ELF-1 (cell line): ENCODE measurements around the gene SLC25A1.

Source experiments
- DNase-seq: peaks from one replicate; pipeline ENCODE4 v3.0.0-alpha.2; 2016; ENCODE audit warnings: low read depth, low spot score

Gene SLC25A1

DNA sequence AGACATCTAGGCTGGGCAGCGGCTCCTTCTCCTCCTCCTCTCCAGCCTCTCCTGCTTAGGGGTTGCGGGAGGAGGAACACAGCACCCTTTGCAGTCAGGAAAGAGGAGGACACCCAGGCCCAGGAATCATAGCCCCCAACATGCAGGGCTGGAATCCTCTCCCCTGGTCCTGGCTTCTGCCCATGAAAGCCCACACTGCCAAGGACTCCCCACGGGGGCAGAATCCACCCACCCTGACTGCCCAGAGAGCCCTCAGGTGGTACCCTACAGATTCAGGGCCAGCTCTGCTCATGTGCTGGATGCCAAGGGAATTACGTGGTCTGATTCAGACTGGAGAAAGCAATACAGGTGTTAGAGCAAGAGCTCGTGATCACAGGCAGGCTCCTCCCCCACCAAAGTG is 38.6 kb downstream of the SLC25A1 start:
- DNase-seq = no peak

DNA sequence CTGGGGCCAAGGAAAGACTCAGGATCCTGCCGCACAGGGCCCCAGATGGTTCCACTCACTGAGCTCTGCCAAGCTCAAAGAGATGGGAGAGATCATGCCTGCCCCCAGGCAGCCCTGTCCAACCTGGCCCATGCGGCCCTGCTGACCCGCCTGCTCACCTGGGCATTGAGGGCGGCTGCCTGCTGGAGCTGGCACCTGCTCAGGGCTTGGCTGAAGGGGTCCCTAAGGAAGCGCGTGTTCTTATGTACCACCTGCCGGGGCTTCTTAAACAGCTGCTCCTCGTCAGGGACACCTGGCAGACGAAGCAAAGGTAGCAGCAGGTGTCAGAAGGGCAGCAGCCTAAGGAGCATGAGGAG is 39.6 kb downstream of the SLC25A1 start:
- DNase-seq = no peak

DNA sequence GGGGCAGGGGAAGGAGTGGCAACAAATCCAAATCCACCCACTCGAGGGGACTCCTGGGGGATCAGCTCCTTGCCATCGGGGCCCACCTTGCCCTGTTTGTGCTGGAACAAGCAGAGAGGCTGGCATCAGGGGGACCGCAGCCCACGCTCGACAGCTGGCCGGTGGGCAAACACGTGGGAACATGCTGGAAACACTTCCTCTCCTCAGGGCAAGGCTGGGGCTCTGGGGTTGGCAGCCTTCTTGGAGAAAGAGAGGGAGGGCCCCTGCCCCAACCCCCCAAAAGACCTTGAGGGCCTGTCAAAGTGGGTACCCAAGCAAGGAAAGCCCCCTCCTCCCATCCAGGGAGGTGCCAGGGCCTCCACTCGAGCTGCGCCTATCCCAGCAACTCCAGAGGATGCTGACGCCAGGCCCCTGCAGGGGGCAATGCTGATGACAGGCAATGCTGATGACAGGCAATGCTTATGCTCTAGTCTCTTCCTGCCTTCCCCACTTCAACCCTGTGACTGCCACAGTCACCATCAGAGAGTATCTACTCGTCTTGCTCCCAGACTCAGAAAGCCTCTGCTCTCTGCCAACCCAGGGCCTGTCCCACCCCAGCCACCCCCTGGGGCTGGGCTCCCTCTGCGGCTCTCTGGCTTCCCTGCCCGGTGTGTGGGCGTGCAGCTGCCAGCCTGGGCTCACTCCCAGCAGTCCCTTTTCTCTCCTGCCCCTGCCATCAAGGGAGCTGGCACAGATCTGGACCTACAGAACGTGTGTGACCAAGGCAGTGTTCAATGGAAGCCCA is 40.1 kb downstream of the SLC25A1 start:
- DNase-seq = no peak

DNA sequence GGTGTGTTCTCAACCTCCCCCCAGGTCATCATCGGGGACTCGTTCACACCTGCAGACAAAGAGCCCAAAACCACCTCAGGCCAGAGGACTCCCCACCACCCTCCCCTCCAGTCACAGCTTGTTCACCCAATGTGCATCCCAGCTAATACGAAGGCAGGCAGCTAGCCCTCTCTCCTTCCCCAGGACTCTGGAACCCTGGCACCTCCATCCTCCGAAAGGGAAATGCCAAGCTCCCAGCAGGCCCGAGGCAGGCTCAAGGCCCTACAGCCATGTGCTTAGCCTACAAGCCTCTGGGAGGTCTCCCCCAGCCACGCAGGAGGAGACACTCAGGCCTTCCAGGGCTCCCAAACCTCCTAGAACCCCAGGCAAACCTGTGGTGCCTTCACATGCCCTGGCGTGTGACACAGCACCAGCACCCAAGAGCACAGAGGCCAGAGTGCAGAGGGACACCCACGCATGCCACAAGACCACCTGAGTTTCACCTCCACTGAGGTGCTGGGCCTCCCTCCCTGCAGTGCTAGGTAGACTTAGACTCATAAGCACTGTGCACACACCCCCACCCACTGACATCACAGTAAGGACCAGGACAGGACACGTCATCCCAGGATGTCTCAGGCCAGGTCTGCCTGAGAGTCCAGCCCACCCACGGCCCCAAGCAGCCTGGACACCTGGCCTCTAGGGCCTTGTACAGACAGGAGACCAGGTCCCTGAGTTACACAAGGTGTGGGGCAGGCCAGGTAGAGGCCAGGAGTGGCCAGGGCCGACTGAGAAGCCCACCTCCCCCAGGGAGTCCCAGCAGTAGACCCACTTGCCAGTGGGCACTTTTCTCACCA is 40.9 kb downstream of the SLC25A1 start:
- no peak for DNase-seq

DNA sequence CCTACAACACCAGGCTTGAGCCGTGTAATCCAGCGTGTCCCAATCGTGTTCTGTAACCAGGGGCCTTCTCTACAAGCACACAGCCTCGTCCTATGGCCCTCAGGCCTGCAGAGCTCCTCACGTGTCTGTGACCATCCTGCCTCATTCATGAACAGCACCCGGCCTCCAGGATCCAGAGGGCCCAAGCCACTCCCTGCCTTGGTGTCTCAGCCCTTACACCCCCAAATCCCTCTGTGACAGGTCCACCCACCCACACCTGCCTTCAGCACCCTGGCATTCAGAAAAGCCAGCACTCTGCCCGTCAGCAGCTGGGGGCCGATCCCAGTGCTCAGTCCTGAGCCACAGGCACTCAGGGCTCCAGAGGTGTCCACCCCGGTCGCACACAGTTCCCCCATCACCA is 41.6 kb downstream of the SLC25A1 start:
- no peak for DNase-seq

DNA sequence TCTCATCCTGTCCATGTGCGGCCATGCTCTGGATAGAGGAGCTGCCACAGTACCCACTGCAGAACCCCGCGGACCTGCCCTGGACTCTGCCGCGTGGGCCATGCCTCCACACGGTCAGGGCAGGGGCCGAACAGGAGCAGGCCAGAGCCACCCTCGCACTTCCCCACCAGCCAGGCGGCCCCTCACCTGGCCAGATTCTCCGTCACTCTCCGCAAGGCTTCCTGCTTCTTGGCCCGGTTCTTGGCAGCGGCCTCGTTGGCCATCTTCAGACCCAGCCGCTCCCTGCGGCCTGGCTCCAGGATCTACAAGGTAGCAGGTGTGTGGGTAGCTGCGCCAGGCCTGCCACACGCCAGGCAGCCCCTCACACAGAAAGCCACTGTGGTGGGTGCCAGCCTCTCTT is 43.7 kb downstream of the SLC25A1 start:
- no peak for DNase-seq

DNA sequence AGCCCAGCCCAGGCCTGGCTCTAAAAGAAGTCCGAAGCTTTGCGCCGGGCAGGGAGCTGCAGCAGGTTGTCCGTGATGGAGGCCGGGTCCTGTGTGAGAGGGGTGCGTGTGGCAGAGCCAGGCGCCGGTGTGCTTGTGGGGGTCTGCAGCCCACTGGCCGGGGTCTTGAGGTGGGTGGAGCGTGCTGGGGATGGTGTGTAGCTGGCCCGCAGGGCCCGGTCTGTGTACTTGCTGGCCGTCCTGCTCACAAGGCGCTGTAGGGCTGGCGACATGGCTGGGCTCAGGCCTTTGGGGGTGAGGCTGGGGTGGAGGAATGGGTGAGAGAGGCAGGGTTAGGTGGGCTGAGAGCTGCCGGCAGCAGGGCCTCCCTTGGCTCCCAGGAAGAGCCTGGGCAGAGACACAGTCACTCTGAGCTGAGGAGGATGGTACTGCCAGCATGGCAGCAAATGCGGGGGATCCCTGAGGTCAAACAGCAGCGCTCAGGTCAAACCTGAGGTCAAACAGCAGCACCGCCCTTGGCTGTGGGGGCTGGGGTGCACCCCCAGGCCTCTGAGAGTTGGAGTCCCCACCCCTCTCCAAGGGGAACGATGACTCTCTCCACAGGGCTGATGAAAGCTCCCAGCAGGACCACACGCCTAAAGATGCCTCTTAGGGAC is 44.2 kb downstream of the SLC25A1 start:
- no peak for DNase-seq

DNA sequence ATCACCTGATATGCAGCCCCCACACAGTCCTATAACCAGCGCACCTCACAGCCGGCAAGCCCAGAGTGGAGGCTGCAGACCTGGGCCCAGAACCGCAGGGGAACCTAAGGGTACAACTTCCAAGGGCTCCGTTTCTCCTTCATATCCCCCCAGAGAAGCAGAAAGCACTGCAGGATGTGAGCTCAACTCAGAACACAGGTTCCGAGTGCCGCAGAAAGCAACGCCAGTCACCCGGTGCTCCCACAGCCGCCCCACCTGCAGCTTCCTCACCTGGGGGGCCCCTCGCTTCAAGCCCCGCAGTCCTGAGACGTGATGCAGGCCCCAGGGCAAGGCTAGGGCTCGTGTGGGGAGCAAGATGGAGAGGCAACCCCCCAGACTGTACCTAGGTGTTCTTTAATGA is 45.0 kb downstream of the SLC25A1 start:
- DNase-seq = no peak

DNA sequence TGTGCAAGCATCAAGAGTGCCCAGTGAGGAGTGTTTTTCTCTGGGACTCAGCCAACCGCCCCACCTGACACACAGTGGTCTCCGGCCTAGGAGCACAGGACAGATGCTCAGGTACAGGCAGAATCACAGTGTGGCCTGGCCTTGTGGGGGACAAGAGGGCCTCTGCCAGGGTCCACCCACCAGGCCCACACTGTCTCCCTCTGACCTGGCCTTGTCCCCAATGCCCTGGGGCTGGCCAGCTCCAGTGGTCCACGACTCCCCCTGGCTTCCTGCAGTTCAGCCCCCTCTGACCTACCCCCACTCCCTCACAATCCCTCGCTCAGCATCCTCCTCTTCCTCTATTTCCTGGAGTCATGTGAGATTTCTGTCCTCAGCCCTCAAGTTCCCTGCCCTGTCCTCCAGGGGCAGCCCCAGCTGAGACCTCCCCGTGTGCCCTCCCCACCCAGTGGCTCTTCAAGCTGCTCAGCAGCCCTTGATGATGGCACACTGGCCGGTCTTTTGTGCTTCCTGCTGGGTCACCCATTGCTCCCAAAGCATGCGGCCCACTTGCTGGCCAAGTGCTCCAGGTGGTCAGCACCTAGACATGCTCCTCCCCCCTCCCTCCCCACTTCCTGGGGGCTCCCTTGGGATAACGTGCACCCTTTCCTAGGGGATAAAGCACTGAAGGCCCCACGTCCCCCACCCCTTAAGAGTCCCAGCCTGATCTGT is 45.7 kb downstream of the SLC25A1 start:
- DNase-seq = no peak

DNA sequence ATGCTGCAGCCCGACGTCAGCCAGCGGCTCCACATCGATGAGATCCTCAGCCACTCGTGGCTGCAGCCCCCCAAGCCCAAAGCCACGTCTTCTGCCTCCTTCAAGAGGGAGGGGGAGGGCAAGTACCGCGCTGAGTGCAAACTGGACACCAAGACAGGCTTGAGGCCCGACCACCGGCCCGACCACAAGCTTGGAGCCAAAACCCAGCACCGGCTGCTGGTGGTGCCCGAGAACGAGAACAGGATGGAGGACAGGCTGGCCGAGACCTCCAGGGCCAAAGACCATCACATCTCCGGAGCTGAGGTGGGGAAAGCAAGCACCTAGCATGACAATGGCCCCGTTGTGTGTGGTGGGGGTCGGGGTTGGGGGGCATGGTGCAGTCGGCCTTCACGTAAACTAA is 46.4 kb downstream of the SLC25A1 start:
- DNase-seq = no peak

DNA sequence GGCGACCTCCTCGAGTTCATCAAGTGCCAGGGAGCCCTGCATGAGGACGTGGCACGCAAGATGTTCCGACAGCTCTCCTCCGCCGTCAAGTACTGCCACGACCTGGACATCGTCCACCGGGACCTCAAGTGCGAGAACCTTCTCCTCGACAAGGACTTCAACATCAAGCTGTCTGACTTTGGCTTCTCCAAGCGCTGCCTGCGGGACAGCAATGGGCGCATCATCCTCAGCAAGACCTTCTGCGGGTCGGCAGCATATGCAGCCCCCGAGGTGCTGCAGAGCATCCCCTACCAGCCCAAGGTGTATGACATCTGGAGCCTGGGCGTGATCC is 46.9 kb downstream of the SLC25A1 start:
- DNase-seq = no peak

DNA sequence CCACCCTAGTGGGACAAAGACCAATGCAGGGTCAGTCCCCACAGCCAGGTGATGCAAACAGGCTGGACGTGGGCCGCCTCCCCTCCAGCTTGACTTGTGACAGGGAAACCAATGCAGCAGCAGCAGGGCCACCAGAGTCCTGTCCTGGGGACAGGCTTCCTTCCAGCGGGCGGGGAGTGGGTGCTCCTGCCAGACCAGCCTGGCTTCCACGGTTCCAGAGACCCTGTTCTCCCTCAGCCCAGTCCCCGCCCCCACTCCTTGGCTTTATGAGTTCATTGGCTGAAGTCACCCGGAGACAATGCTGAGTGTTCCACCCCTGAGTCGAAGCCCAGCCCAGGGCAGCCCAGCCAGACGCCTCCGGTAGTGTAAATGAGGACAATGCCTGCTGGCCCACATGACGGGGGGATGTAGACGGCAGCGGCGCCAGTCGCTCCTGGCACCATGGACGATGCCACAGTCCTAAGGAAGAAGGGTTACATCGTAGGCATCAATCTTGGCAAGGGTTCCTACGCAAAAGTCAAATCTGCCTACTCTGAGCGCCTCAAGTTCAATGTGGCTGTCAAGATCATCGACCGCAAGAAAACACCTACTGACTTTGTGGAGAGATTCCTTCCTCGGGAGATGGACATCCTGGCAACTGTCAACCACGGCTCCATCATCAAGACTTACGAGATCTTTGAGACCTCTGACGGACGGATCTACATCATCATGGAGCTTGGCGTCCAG is 47.4 kb downstream of the SLC25A1 start, which contains the start of gene TSSK2:
Gene TSSK2 (plus strand): TSS at position 350 of the 726 bp plus-strand sequence. CDS start 92 bp downstream, at position 442.
- DNase-seq = peak; percentile 46

DNA sequence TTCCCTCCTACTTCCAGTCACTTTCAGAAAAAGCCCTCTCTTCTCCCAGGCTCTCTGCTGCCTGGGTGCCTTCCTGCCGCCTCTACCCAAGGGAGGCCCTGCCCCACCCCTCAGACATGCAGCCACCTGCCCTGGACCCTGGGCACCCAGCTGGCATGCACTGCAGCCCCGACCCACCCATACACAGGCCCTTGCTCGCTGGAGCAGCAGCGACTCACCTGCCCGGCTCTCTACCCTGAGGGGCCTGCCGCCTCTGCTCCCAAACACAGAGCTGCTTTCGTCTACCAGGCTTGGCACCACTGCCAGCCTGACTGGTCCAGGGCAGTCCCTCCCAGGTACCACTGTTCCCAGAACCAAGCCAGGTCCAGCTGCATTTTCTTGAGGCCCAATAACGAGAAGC is 48.7 kb downstream of the SLC25A1 start:
- DNase-seq = no peak

DNA sequence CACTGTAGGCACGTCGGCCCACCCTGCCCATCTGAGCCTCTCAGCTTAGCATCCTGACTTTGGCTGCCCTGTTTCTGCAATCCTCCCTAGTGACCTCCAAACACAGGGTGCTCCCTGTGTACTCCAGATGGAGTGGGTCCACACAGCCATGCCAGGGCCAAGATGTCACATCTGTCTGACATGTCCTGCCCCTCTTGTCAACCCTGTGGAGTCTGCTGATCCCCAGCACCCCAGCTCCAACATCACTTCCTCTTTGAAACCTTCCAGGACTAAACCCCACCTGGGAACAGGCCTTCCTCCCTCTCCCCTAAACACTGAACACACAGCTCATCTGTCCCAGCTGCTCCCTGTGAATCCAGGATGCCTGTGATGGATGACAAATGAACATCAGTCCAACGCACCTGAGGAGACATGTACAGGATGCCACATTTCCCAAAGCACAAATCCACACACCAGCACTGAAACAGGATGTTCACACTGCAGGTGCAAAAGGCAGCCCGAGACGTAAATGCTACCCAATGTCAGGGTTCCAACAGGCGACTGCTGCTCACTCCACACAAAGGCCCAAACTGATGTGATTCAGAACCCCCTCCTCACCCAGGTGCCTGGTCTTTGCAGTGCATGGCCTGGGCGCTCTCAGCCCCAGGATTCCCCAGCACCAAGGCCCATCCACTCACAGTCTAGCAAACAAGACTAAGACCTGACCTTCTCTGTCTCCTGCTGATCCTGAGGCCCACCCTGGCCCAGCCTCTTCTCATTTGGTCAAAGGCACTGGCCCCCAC is 49.4 kb downstream of the SLC25A1 start:
- no peak for DNase-seq

DNA sequence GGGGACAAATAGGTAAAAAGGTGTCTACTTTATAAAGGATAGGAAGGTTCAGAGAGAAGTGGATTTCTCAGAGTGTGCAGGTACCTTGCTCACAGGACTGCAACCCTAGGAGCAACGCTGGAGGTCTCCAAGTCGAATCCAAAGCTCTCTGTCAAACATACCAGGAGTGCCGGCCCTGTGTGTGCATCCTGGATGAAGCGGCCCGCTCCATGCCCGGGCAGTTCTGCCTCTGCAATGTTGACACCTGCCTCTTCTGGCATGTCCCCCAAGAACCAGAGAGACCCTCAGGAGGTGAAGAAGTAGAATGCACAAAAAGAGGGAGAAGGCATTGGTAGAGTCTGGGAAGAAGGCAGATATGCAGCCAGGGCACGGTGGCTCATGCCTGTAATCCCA is 50.5 kb downstream of the SLC25A1 start:
- DNase-seq = no peak

DNA sequence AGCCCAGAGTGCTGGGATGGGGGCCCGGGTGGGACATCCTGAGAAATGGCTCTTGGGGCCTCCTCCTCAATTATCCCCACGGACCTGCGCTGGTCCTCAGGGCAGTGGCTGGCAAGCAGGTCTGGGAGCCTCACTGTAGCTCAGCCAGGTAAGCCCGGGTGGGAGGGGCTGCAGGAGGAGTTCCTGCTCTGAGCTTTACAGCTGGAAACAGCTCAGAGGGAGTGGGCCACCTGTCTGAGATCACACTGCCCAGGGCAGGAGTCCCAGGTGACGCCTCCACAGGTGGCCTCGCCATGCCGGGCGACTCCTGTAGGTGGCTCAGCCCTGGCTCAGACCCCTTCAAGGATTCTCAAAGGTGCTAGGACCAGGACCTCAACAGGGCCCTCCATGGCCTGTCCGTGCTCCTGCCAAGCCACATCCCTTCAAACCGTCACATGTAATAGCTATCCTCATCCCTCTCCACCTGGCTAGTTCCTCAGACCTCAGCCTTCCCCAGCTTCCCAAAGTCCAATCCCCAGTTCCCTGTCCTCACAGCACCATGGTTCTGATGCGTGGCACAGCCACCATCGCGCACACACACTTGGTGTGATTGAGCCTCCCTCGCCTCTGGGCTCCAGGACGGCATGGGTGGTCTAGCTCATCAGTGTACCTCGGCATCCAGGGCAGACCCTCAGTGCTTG is 51.1 kb downstream of the SLC25A1 start:
- DNase-seq = no peak

DNA sequence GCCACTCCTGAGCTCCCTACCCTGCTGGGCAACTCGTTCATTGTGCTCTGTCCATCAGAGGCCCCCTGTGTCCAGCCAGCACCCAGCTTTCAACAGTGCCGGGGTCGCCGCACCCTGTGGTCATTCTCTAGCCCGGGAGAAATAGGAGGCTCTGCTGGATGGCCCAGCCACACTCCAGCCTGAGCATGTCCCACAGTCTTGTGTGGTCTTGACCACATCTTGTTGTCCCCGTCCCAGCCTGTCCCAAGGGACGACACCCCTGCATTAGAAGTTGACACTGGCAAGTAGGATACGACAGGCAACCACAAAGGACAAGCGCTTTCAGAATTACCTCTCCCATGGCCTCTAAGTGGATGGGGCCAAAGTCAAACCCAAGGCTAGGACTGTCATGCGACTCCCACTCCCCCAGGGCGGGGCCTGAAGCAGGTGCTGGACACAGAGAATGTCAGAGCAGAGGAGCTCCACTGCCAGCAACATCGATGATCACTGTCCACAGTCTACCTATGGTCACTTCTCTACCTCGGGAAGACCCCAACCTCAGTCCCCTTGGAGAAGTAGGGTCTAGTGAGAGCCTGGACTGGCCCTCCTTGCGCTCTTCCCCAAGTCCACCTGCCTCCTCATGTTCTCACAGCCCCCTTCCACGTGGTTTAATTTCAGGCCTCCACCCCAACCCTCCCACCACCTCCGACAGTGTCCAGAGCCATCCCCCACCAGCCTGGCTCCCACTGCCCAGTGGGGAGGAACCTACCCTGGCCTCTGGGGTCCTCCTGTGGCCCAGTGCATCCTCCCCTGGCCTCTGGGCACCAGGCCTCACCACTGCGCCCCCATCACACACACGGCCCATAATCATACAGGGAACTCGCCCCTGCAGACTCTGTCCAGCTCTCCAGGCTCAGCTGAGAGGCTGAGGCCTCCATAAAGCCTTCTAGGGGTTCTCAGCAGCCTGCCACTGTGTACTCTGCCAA is 51.9 kb downstream of the SLC25A1 start:
- no peak for DNase-seq
